Stimulated activated naive CD8-positive, alpha-beta T cell treated with anti-CD3 and anti-CD28 coated beads, Interleukin-15, Interleukin-2, amounts not matched to agents 100 ng/mL and 50 ng/mL, for 24 hours (primary cell): ENCODE data around the gene PURB.
A peak's percentile ranks its signal among the peaks of the same experiment; 100 is the strongest.
"Not testable (repeated sequence)": the region's sequence is repeated elsewhere in the genome, so short reads cannot be mapped to it uniquely, and the experiment has no call there.

Experiments
- H3K27ac Mint-ChIP-seq: one replicate; pipeline ENCODE4 v1.8.0; 2021; ENCODE audit warnings: mild to moderate bottlenecking, mixed read lengths
- H3K27me3 Mint-ChIP-seq: one replicate; pipeline ENCODE4 v1.8.0; 2021; ENCODE audit warnings: mixed read lengths
- H3K36me3 Mint-ChIP-seq: one replicate; pipeline ENCODE4 v1.8.0; 2021; ENCODE audit warnings: low read depth, mixed read lengths
- H3K4me1 Mint-ChIP-seq: one replicate; pipeline ENCODE4 v1.8.0; 2021; ENCODE audit warnings: low read depth, mixed read lengths
- H3K4me3 Mint-ChIP-seq: one replicate; pipeline ENCODE4 v1.8.0; 2021; ENCODE audit warnings: mild to moderate bottlenecking, mixed read lengths
- H3K9me3 Mint-ChIP-seq: one replicate; pipeline ENCODE4 v1.8.0; 2021; ENCODE audit warnings: mixed read lengths

The PURB gene

DNA sequence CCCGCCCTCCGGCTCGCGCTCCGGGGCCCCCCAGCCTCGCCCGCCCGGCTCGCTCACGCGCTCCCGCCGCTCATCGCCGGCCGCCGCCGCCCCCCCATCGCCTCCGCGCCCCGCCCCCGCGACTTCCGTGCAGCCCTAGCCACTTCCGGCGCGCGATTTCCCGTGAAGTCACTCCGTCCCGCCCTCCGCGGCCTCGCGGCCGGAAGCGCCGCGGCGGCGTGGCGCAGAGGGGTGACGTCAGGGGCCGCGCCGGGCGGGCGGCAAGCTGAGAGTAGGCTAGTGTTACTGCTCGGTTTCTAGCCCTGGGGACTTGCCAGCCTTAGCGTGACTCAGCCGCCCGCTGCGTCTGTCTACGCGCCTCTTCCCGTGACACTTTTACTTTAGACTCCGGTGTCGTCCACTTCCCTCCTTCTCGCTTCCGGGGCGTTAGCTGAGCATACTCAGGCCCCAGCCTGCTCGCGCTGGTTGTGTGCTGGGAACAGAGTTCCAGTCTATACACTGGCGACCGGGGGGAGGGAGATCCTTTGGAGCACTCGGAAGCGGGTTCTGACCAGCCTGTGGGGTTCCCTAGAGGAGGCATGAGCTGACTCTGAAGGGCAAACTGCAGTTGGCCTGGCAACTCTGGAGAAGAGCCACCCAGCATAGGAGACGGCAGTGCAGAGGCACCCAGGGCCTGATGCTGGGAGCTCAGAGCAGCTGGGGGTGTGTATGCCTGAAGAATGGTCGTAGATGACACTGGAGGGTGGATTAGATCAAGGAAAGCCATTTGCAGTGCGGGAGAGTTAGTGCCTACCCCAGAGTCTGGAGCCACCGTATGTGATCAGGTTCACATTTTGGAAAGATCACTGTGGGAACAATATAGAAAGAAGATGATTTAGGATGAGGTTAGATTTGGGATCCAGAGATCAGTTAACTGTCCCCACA is at the start of gene PURB:
Gene PURB (minus strand): TSS at position 137 of the 924 bp plus-strand sequence. CDS start 182 bp downstream, outside the sequence.
- peak within 1 kb of the TSS; percentile 97 for H3K4me3 Mint-ChIP-seq
- peaks cover 44% of the 10 kb centered on the region for H3K36me3 Mint-ChIP-seq
- no peaks in the 10 kb centered on the region for H3K9me3 Mint-ChIP-seq
- H3K27me3 Mint-ChIP-seq = no peaks in the 10 kb centered on the region
- peak within 1 kb of the TSS; percentile 99 for H3K27ac Mint-ChIP-seq
- peaks cover 60% of the 10 kb centered on the region for H3K4me1 Mint-ChIP-seq

DNA sequence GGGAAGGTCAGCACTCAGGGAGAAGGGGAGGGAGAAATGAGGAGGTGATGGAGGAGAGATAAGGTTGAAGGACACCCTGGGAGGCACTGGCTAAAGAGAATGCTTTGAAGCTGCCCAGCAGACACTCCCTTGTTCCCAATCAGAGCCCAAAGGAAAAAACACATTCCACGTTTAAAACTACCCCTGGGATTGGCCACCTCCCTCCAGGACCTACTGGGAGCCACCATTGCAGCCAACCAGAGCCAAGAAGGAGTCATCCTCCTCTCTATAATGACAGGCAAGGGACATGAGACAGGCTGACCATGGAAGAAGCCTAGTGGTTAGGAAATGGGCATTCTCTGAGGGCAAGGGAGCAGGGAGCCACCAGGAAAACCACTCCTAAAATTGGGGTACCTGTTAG is 49.7 kb upstream of the PURB start:
- Mint-ChIP-seq H3K4me1 (no peaks in the 10 kb centered on the region), H3K9me3 (no peaks in the 10 kb centered on the region), H3K36me3 (no peaks in the 10 kb centered on the region), H3K4me3 (no peak overlapping the region), H3K27ac (no peak overlapping the region), H3K27me3 (peaks cover 4% of the 10 kb centered on the region)

DNA sequence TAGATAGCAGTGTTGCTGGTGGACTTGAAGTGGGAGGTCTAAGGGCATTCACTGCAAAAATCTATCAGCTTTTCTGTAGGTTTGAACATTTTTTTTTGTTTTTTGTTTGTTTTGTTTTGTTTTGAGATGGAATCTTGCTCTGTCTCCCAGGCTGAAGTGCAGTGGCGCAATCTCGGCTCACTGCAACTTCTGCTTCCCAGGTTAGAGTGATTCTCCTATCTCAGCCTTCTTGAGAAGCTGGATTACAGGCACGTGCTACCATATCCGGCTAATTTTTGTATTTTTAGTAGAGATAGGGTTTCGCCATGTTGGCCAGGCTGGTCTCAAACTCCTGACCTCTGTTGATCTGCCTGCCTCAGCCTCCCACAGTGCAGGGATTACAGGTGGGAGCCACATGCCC is 49.2 kb upstream of the PURB start:
- not testable (repeated sequence) for H3K9me3 Mint-ChIP-seq, H3K27me3 Mint-ChIP-seq, H3K4me3 Mint-ChIP-seq, H3K4me1 Mint-ChIP-seq, H3K27ac Mint-ChIP-seq, H3K36me3 Mint-ChIP-seq

DNA sequence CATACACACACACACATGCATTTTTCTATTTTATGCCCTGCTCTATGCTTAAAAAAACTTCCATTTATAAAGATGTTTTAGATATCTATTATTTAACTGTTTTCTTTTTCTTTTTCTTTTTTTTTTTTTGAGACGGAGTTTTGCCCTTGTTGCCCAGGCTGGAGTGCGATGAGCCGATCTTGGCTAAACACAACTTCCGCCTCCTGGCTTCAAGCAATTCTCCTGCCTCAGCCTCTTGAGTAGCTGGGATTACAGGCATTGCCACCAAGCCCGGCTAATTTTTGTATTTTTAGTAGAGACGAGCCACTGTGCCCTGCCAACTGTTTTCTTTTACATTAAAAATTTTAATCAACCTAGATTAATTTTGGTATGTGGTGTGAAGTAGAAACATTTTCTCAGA is 45.6 kb upstream of the PURB start:
- no peak overlapping the region for H3K27ac Mint-ChIP-seq
- H3K36me3 Mint-ChIP-seq = no peaks in the 10 kb centered on the region
- no peaks in the 10 kb centered on the region for H3K27me3 Mint-ChIP-seq
- no peaks in the 10 kb centered on the region for H3K9me3 Mint-ChIP-seq
- no peak overlapping the region for H3K4me3 Mint-ChIP-seq
- no peaks in the 10 kb centered on the region for H3K4me1 Mint-ChIP-seq

DNA sequence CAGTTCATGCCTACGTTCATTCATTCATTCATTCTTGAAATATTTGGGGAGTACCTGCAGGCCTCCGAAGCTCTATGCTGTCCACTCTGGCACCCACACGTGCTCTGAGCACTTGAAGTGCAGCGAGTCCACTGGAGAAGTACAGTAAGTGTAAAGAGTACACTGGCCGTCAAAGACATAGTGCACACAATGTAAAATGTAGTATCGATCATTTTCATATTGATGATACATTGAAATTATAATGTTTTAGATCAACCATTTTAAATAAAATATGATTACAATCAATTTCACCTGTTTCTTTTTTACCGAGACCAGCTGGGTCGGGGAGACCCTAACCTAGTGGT is 37.0 kb upstream of the PURB start:
- H3K27me3 Mint-ChIP-seq = no peaks in the 10 kb centered on the region
- peaks cover 17% of the 10 kb centered on the region for H3K4me1 Mint-ChIP-seq
- H3K9me3 Mint-ChIP-seq = no peaks in the 10 kb centered on the region
- no peak overlapping the region for H3K27ac Mint-ChIP-seq
- no peaks in the 10 kb centered on the region for H3K36me3 Mint-ChIP-seq
- H3K4me3 Mint-ChIP-seq = no peak overlapping the region

DNA sequence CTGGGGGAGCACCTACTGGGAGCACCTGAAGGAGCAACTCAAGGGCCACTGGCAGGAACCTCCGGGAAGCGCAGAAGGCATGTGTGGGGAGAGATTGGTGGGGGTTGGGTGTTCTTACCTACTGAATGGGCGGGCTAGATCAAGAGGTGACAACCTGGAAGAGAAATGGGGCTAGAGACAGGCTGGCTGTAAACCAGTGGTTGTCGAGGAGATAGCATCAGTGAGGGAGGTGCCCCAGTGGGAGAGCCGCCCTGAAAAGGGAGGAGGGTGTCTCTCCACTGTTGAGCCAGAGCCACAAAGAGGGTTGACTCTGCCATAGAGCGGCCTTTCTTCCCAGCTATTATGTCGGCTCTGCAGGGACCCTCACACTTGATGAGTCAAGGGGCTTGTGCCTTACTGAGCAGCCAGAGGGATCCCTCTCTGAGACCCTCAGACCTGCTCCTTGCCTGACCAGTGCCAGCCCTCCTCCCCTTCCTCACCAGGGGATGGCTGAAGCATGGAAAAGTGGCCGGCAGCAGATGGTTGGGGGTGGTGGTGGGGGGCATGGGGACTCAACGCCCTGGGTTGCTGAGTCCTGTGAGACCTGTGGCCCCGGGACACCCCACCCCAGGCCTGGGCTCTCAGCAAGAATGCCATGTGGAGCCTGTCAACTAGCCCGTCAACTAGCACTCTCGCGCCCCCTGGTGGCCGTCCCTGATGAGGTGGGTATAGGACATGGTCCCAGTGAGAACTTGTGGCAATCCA is 36.4 kb upstream of the PURB start:
- Mint-ChIP-seq H3K9me3 (no peaks in the 10 kb centered on the region), H3K27ac (peak overlapping the region; percentile 61), H3K27me3 (no peaks in the 10 kb centered on the region), H3K36me3 (no peaks in the 10 kb centered on the region), H3K4me1 (peaks cover 17% of the 10 kb centered on the region), H3K4me3 (no peak overlapping the region)

DNA sequence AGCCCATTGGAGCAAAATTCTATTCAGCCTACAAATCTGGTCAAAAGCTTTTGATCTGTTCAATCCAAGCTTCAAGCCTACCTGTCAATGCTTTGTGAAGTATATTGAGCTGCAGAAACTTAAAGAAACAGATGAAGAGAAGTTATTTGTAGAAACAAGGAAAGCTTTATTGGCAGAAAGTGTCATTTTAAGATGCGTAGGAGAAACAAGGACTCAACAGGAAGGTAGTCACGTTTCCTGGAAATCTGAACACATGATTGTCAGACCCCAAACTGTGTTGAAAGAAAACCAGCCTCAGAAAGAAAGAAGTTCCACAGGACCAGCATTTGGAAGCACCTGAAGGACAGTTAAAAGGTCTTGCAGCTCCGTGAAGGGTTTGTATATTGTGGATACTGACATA is 34.8 kb upstream of the PURB start:
- Mint-ChIP-seq H3K27me3 (no peaks in the 10 kb centered on the region), H3K9me3 (no peaks in the 10 kb centered on the region), H3K36me3 (no peaks in the 10 kb centered on the region), H3K4me3 (no peak overlapping the region), H3K27ac (no peak overlapping the region), H3K4me1 (peaks cover 19% of the 10 kb centered on the region)

DNA sequence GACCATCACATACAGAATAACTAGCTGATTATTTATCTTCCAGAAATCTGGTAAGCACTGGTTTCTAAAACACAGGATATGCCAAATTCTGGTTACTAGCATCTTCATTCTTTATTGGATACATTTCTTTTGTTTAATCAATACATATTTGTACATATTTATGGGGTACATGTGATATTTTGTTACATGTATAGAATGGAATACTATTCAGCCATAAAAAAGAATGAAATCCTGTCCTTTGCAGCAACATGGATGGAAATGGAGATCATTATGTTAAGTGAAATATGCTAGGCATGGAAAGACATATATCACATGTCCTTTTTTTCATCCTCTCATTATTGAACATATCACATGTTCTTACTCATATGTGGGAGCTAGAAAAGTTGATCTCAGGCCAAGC is 32.7 kb upstream of the PURB start:
- no peak overlapping the region for H3K4me3 Mint-ChIP-seq
- no peaks in the 10 kb centered on the region for H3K27me3 Mint-ChIP-seq
- no peak overlapping the region for H3K27ac Mint-ChIP-seq
- H3K36me3 Mint-ChIP-seq = no peaks in the 10 kb centered on the region
- H3K9me3 Mint-ChIP-seq = no peaks in the 10 kb centered on the region
- peaks cover 34% of the 10 kb centered on the region for H3K4me1 Mint-ChIP-seq

DNA sequence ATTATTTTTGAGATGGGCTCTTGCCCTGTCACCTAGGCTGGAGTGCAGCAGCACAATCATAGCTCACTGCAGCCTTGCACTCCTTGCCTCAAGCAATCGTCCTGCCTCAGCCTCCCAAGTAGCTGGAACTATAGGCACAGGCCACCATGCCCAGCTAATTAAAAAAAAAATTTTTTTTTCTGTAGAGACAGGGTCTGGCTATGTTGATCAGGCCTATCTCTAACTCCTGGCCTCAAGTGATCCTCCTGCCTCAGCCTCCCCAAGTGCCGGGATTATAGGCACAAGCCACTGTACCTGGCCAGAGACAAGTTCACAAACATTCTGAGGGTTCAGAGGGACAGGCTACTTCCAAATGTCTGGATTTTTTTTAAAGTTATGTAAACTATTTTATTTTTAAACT is 32.1 kb upstream of the PURB start:
- Mint-ChIP-seq H3K27me3 (no peaks in the 10 kb centered on the region), H3K9me3 (no peaks in the 10 kb centered on the region), H3K4me1 (peaks cover 34% of the 10 kb centered on the region), H3K4me3 (no peak overlapping the region), H3K36me3 (no peaks in the 10 kb centered on the region), H3K27ac (no peak overlapping the region)

DNA sequence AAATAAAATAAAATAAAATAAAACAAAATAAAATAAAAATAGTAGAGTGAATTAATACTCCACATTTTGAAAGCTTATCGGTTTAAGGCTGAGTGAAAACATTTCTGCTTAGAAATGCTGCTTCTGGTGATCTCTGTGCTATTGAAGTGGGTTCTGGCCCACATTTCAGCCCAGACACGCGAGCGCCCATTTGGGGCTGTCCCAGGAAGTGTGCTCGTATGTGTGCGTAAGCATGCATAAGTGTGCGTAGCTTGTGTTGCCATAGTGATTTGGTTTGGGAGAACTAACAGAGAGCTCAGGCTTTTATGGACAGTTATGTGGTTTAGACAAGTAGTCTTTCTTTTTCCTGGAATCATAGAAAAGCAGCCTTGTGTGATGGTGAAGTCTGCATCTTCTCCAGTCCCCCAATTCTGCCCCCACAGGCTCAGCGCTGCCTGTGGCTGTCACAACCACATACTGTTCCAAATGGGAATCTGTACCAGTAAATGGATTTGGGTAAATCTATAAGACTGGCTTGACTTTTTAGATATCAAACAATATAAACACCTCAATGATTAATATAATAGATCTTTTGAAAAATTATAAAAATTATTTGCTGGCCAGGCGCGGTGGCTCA is 29.8 kb upstream of the PURB start:
- Mint-ChIP-seq H3K4me1 (peaks cover 20% of the 10 kb centered on the region), H3K27ac (peak overlapping the region; percentile 82), H3K27me3 (no peaks in the 10 kb centered on the region), H3K36me3 (no peaks in the 10 kb centered on the region), H3K9me3 (no peaks in the 10 kb centered on the region), H3K4me3 (no peak overlapping the region)

DNA sequence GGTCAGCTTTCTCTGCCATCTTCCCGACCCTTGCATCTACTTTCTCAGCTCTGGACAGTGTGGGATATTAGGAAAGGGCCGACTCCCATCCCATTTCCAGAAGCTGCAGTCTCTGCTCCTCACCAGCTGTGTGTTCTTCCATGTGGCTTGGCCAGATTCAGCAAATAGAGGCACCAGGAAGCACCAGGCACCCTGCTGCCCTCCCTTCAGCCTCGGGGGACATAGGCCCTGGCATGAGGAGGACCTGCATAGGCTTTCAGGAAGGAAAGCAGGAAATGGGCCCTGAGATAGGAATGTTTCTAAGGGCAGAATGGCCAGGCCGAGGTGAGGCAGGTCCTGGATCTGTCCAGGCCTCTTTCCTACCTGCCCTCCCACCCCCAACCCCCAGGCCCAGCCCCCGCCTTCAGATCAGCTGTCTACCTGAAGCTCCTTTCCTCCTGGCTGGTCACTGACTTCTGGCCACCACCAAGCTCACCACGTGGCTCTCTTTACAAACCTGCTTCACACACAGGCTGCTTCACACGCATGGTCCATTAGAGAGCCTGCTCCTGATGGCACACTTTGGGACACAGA is 27.5 kb upstream of the PURB start:
- Mint-ChIP-seq H3K27me3 (no peaks in the 10 kb centered on the region), H3K27ac (peak overlapping the region; percentile 12), H3K4me3 (no peak overlapping the region), H3K36me3 (no peaks in the 10 kb centered on the region), H3K9me3 (no peaks in the 10 kb centered on the region), H3K4me1 (peaks cover 17% of the 10 kb centered on the region)

DNA sequence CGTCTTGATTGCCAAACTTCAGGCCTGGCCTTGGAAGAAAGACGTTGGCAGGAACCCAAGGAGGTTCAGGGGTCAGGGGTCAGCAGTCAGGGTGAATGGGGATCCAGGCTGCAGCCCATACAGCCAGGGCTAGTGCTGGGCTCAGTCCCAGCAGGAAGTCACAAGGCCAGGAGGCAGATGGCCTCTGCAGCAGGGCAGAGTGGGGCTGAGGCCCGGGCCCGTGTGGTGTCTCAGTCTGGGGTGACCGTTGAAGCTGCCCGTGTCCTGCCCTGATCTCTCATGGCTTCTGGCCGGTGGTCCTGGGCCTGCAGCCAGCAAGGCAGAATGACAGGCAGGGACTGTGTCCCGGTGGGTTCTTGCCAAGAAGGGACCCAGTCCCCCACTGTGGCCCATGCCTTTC is 26.6 kb upstream of the PURB start:
- no peak overlapping the region for H3K4me3 Mint-ChIP-seq
- no peaks in the 10 kb centered on the region for H3K9me3 Mint-ChIP-seq
- no peaks in the 10 kb centered on the region for H3K27me3 Mint-ChIP-seq
- H3K4me1 Mint-ChIP-seq = peaks cover 17% of the 10 kb centered on the region
- H3K36me3 Mint-ChIP-seq = no peaks in the 10 kb centered on the region
- no peak overlapping the region for H3K27ac Mint-ChIP-seq

DNA sequence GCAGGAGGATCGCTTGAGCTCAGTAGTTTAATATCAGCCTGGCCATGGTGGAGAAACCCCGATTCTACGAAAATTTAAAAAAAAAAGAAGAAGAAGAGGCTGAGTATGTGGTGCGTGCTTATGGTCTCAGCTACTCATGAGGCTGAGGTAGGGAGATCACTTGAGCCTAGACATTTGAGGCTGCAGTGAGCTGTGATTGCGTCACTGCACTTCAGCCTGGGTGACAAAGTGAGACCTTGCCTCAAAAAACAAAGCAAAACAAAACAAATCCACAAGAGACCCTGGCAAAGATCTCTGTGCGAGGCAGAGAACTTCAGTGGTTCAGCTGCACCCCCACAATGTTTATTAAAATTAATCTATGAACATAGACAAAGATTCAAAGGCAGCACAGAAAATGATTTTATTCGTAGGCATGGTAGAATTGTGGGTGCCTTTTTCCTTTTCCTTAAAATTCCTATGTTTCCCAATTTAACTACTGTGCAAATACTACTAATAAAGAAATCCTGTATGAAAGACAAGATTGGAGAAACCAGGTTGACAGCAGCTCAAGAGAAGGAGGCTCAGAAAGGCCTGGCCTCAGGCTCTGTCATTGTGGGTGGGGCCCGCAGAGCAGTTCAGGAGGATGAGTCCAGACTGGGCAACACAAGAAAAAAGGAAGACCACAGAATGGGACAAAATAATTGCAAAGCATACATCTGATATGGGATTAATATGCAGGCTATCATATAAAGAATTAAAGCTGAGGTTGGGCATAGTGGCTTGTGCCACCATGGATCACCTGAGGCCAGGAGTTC is 24.5 kb upstream of the PURB start:
- Mint-ChIP-seq H3K9me3 (no peaks in the 10 kb centered on the region), H3K27ac (no peak overlapping the region), H3K36me3 (no peaks in the 10 kb centered on the region), H3K4me1 (peaks cover 12% of the 10 kb centered on the region), H3K27me3 (no peaks in the 10 kb centered on the region), H3K4me3 (no peak overlapping the region)

DNA sequence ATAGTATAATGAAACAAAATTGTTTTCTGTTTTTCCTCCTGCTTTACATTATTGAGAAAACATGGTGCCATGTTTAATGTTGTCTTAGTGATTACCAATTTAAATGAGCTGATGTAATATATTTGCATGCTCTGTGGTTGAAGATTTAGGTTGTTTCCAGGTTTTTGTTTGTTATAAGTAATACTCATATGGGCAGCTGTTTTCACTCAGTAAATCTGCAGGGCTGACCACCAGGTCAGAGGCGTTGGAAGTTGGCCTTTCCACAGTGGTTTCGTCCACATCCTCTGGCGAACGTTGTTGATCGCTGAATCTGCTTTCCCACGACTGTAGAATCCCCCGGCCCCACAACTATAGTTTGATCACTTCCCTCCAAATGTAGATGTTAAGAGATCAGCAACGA is 21.6 kb upstream of the PURB start:
- no peak overlapping the region for H3K4me3 Mint-ChIP-seq
- H3K27me3 Mint-ChIP-seq = no peaks in the 10 kb centered on the region
- no peaks in the 10 kb centered on the region for H3K9me3 Mint-ChIP-seq
- H3K27ac Mint-ChIP-seq = no peak overlapping the region
- H3K4me1 Mint-ChIP-seq = no peaks in the 10 kb centered on the region
- H3K36me3 Mint-ChIP-seq = no peaks in the 10 kb centered on the region
